ENCODE results near the gene KLHL2.

GRCh38 chr4:165288226-165288625 lies 80.9 kb downstream of the KLHL2 start:
- TF ChIP-seq FOXM1 (IDR thresholded peaks at IDR 0.05; ENCODE audit: borderline replicate concordance) = no peak
- no peak for TF ChIP-seq ELF4 (IDR thresholded peaks at IDR 0.05)
- no peak for TF ChIP-seq HDGF (IDR thresholded peaks at IDR 0.05; ENCODE audit: borderline replicate concordance)
- no peak for TF ChIP-seq SP1 (IDR thresholded peaks at IDR 0.05)
- TF ChIP-seq CTBP1 (IDR thresholded peaks at IDR 0.05; ENCODE audit: borderline replicate concordance) = no peak

All from HEK293T (cell line).